Liver (tissue), 9 donors: ENCODE measurements around the gene ESRRB. TPM values are rescaled to one million over a fixed set of nuclear protein-coding genes. Genes with fewer than 3 reads are reported as not detected.

Source experiments
- DNase-seq: peaks from one replicate; pipeline ENCODE4 v3.0.0-alpha.2; 2017; ENCODE audit warnings: low spot score
- H3K27ac ChIP-seq, 2 donors: one replicate each; pipeline ENCODE4 v1.7.0; 2013; ENCODE audit warnings: inconsistent platforms in 2 of 2, low read length in 2 of 2, control low read depth in 1 of 2, low read depth in 1 of 2, mild to moderate bottlenecking in 1 of 2
- H3K27me3 ChIP-seq, 4 donors: one replicate each; pipeline versions ENCODE4 v1.6.1 to v1.7.0; 2013; ENCODE audit warnings: low read length in 3 of 4, inconsistent platforms in 1 of 4, mild to moderate bottlenecking in 1 of 4, moderate library complexity in 1 of 4; ENCODE audit not compliant: control insufficient read depth in 4 of 4, insufficient read depth in 4 of 4
- H3K36me3 ChIP-seq, 4 donors: one replicate each; pipeline versions ENCODE4 v1.6.1 to v1.7.0; 2013; ENCODE audit warnings: low read length in 3 of 4, mild to moderate bottlenecking in 3 of 4, low read depth in 1 of 4, moderate library complexity in 1 of 4; ENCODE audit not compliant: control insufficient read depth in 4 of 4, insufficient read depth in 3 of 4
- H3K4me1 ChIP-seq, 4 donors: one replicate each; pipeline versions ENCODE4 v1.6.1 to v1.7.0; 2013; ENCODE audit warnings: low read length in 3 of 4, mild to moderate bottlenecking in 3 of 4, moderate library complexity in 1 of 4; ENCODE audit not compliant: control insufficient read depth in 4 of 4, insufficient read depth in 4 of 4
- H3K4me3 ChIP-seq, 3 donors: one replicate each; pipeline versions ENCODE4 v1.6.1 to v1.7.0; 2013; ENCODE audit warnings: low read length in 3 of 3, control low read depth in 1 of 3, low read depth in 1 of 3, mild to moderate bottlenecking in 1 of 3
- H3K9ac ChIP-seq, 2 donors: one replicate each; pipeline ENCODE4 v1.7.0; 2013; ENCODE audit warnings: low read length in 2 of 2, mild to moderate bottlenecking in 2 of 2, moderate library complexity in 2 of 2, control low read depth in 1 of 2, low read depth in 1 of 2
- H3K9me3 ChIP-seq, 4 donors: one replicate each; pipeline versions ENCODE4 v1.6.1 to v1.7.0; 2013; ENCODE audit warnings: low read length in 3 of 4; ENCODE audit not compliant: control insufficient read depth in 4 of 4
- CTCF ChIP-seq: fragments of 150-350 bp; IDR thresholded peaks from 2 replicates; pipeline ENCODE4 v1.5.1; 2017; ENCODE audit warnings: improper control_type of control experiment, low read depth, low read length; ENCODE audit not compliant: missing input control
- EGR1 ChIP-seq, 2 donors: IDR thresholded peaks; 2 replicates each; pipeline ENCODE4 v1.6.1; 2016 to 2018; ENCODE audit warnings: antibody characterized with exemption in 2 of 2, low read depth in 2 of 2
- FOXA1 ChIP-seq: IDR thresholded peaks from 2 replicates; pipeline ENCODE4 v1.6.1; 2016; ENCODE audit warnings: antibody characterized with exemption
- FOXA2 ChIP-seq: IDR thresholded peaks from 2 replicates; pipeline ENCODE4 v1.6.1; 2016; ENCODE audit warnings: antibody characterized with exemption
- GABPA ChIP-seq, 2 donors: IDR thresholded peaks in 1 of 2; conservative IDR thresholded peaks in 1 of 2; 2 replicates each; pipeline ENCODE4 v1.6.1; 2016; ENCODE audit warnings: antibody characterized with exemption in 2 of 2, mild to moderate bottlenecking in 1 of 2, moderate library complexity in 1 of 2
- HNF4A ChIP-seq, 2 donors: conservative IDR thresholded peaks; 2 replicates each; pipeline ENCODE4 v1.6.1; 2016; ENCODE audit warnings: antibody characterized with exemption in 2 of 2, mild to moderate bottlenecking in 2 of 2
- HNF4G ChIP-seq: IDR thresholded peaks from 2 replicates; pipeline ENCODE4 v1.6.1; 2016; ENCODE audit warnings: antibody characterized with exemption
- JUND ChIP-seq, 2 donors: IDR thresholded peaks; 2 replicates each; pipeline ENCODE4 v1.6.1; 2016; ENCODE audit warnings: antibody characterized with exemption in 2 of 2
- NR2F2 ChIP-seq: IDR thresholded peaks from 2 replicates; pipeline ENCODE4 v1.6.1; 2016; ENCODE audit warnings: antibody characterized with exemption
- RAD21 ChIP-seq, 2 donors: IDR thresholded peaks; 2 replicates each; pipeline ENCODE4 v1.6.1; 2016; ENCODE audit warnings: antibody characterized with exemption in 2 of 2, mild to moderate bottlenecking in 2 of 2
- REST ChIP-seq: IDR thresholded peaks from 2 replicates; pipeline ENCODE4 v1.6.1; 2016; ENCODE audit warnings: antibody characterized with exemption, mild to moderate bottlenecking
- RXRA ChIP-seq, 2 donors: IDR thresholded peaks; 2 replicates each; pipeline ENCODE4 v1.6.1; 2017 to 2018; ENCODE audit warnings: antibody characterized with exemption in 2 of 2, mild to moderate bottlenecking in 1 of 2
- SP1 ChIP-seq: IDR thresholded peaks from 2 replicates; pipeline ENCODE4 v1.6.1; 2018; ENCODE audit warnings: antibody characterized with exemption, mild to moderate bottlenecking
- TAF1 ChIP-seq: conservative IDR thresholded peaks from 2 replicates; pipeline ENCODE4 v1.6.1; 2016; ENCODE audit warnings: antibody characterized with exemption, mild to moderate bottlenecking
- YY1 ChIP-seq: IDR thresholded peaks from 2 replicates; pipeline ENCODE4 v1.6.1; 2016; ENCODE audit warnings: antibody characterized with exemption, mild to moderate bottlenecking
- ZBTB33 ChIP-seq: IDR thresholded peaks from 2 replicates; pipeline ENCODE4 v1.6.1; 2016; ENCODE audit warnings: antibody characterized with exemption
- WGBS: extraction: QIAGEN DNeasy Blood & Tissue Kit; methylation state at CpG from one replicate; pipeline ENCODE4 v1.1.7; 2013; 5-methylcytosine and 5-hydroxymethylcytosine counted together
- polyA plus RNA-seq, 2 donors: library from polyadenylated mRNA; stranded (reverse) in 1 of 2; unstranded in 1 of 2; fragments of 200-250 nt in 1 of 2; fragments of >200 nt in 1 of 2; fragmentation: Nextera tagmentation in 1 of 2; extraction: Ambion mirVana in 1 of 2; gene quantifications; one replicate each; pipeline versions ENCODE4 v1.2.1 to v1.2.3, GENCODE V29; 2013 to 2015
- total RNA-seq, 2 donors: library from RNA; depleted of rRNA; stranded (reverse); fragments of >200 nt; gene quantifications; one replicate each; pipeline ENCODE4 v1.2.3, GENCODE V29; 2014
- TF ChIP-seq, protein P1 (sequence below): IDR thresholded peaks from 2 replicates; pipeline ENCODE4 v1.6.1; 2016; ENCODE audit warnings: antibody characterized with exemption
- TF ChIP-seq, protein P2 (sequence below): IDR thresholded peaks from 2 replicates; pipeline ENCODE4 v1.6.1; 2016; ENCODE audit warnings: antibody characterized with exemption
- donor health status: healthy.
- donor health status: healthy.
- donor health status: healthy.
- donor health status: healthy.
- donor health status: healthy.

ESRRB gene
- total and polyA plus RNA-seq, 4 donors, result 0.08 to 0.21 (median 0.11) TPM

- DNase-seq, result no peak
- TF ChIP-seq ZBTB33 (no peak), NR2F2 (no peak), HNF4A (conservative IDR thresholded peaks at IDR 0.05) (no peak), HNF4G (no peak), YY1 (no peak), RXRA (IDR thresholded peaks at IDR 0.05) (no peak), JUND (IDR thresholded peaks at IDR 0.05) (no peak), RAD21 (IDR thresholded peaks at IDR 0.05) (no peak), FOXA1 (no peak), CTCF (no peak), FOXA2 (no peak), SP1 (no peak), EGR1 (IDR thresholded peaks at IDR 0.05; ENCODE audit: low read depth in 2 of 2) (no peak), TAF1 (no peak), REST (no peak), GABPA (IDR thresholded peaks at IDR 0.05 in 1 of 2, conservative IDR thresholded peaks at IDR 0.05 in 1 of 2) (no peak)
- TF ChIP-seq, protein P1, sequence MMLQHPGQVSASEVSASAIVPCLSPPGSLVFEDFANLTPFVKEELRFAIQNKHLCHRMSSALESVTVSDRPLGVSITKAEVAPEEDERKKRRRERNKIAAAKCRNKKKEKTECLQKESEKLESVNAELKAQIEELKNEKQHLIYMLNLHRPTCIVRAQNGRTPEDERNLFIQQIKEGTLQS, result no peak
- TF ChIP-seq, protein P2, sequence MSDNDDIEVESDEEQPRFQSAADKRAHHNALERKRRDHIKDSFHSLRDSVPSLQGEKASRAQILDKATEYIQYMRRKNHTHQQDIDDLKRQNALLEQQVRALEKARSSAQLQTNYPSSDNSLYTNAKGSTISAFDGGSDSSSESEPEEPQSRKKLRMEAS, result no peak
- no peaks in the 10 kb centered on the region for H3K4me1 ChIP-seq
- H3K27ac ChIP-seq, result no peak overlapping the region
- H3K36me3 ChIP-seq, result no peaks in the 10 kb centered on the region
- 33% methylated on average over 23 of the region's 23 CpGs for WGBS
- no peaks in the 10 kb centered on the region for H3K9me3 ChIP-seq
- H3K9ac ChIP-seq, result no peak overlapping the region
- peaks cover 0 to 3% (median 0%) of the 10 kb centered on the region in 4 donors for H3K27me3 ChIP-seq
- H3K4me3 ChIP-seq, result no peak overlapping the region
Observed at GRCh38 chr14:76413106-76413961, 37.4 kb downstream of the ESRRB start.
